Endothelial cell (in vitro differentiated cells): Measurements from ENCODE around the gene GUCA2B. TPM values are rescaled to one million over a fixed set of nuclear protein-coding genes. Genes with fewer than 3 reads are reported as not detected.

Source experiments
- DNase-seq: peaks from one replicate; pipeline ENCODE4 v3.0.0; 2021; ENCODE audit warnings: low spot score
- H3K27ac Mint-ChIP-seq: one replicate; pipeline ENCODE4 v1.8.0; 2021; ENCODE audit warnings: mixed read lengths, inconsistent platforms; ENCODE audit not compliant: unreplicated experiment
- H3K27me3 Mint-ChIP-seq: one replicate; pipeline ENCODE4 v1.8.0; 2021; ENCODE audit warnings: mild to moderate bottlenecking, moderate library complexity, mixed read lengths, inconsistent platforms; ENCODE audit not compliant: unreplicated experiment
- H3K36me3 Mint-ChIP-seq: one replicate; pipeline ENCODE4 v1.8.0; 2021; ENCODE audit warnings: mild to moderate bottlenecking, low read depth, mixed read lengths, inconsistent platforms; ENCODE audit not compliant: unreplicated experiment
- H3K4me1 Mint-ChIP-seq: one replicate; pipeline ENCODE4 v1.8.0; 2021; ENCODE audit warnings: mild to moderate bottlenecking, mixed read lengths, inconsistent platforms; ENCODE audit not compliant: unreplicated experiment
- H3K4me3 Mint-ChIP-seq: one replicate; pipeline ENCODE4 v1.8.0; 2021; ENCODE audit warnings: mild to moderate bottlenecking, mixed read lengths, inconsistent platforms; ENCODE audit not compliant: unreplicated experiment
- H3K9me3 Mint-ChIP-seq: one replicate; pipeline ENCODE4 v1.8.0; 2021; ENCODE audit warnings: mixed read lengths, inconsistent platforms; ENCODE audit not compliant: unreplicated experiment
- total RNA-seq: library from RNA; stranded (reverse); fragmentation: NEBNext Ultra II Directional; extraction: Animal tissue kit (Norgen Biotek cat#: 25700); gene quantifications from one replicate; pipeline ENCODE4 v1.2.1, GENCODE V29; 2021; ENCODE audit not compliant: unreplicated experiment
- TF ChIP-seq, protein P1 (sequence below): fragments of 200-600 bp; sonication (generic); IDR thresholded peaks from one replicate; pipeline ENCODE4 v1.5.0; 2021; ENCODE audit warnings: antibody characterized with exemption; ENCODE audit not compliant: unreplicated experiment

Gene GUCA2B
- total RNA-seq, 1 donor from 2014 or later = not detected

DNA sequence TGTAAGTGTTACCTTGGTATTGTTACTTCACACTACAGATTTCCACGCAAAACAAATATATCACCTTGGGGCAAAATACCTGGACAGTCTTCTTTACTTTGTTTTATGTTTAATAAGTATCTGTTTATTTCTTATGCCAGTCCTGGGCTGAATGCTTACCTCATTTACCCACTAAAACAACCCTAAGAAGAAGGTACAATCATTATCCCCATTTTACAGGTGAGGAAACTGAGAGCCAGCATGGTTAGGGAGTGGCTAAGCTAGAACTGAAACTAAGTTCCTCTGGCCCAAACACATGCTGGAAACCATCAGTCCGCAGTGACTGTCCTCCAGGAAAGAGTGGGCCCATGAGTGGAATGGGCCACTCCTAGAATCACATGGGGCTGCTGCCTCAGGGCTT, 13.0 kb upstream of the GUCA2B start:
- peaks cover 4% of the 10 kb centered on the region for H3K36me3 Mint-ChIP-seq
- no peak overlapping the region for H3K27ac Mint-ChIP-seq
- H3K4me1 Mint-ChIP-seq = peaks cover 8% of the 10 kb centered on the region
- TF ChIP-seq, protein P1, sequence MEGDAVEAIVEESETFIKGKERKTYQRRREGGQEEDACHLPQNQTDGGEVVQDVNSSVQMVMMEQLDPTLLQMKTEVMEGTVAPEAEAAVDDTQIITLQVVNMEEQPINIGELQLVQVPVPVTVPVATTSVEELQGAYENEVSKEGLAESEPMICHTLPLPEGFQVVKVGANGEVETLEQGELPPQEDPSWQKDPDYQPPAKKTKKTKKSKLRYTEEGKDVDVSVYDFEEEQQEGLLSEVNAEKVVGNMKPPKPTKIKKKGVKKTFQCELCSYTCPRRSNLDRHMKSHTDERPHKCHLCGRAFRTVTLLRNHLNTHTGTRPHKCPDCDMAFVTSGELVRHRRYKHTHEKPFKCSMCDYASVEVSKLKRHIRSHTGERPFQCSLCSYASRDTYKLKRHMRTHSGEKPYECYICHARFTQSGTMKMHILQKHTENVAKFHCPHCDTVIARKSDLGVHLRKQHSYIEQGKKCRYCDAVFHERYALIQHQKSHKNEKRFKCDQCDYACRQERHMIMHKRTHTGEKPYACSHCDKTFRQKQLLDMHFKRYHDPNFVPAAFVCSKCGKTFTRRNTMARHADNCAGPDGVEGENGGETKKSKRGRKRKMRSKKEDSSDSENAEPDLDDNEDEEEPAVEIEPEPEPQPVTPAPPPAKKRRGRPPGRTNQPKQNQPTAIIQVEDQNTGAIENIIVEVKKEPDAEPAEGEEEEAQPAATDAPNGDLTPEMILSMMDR = no peak
- H3K4me3 Mint-ChIP-seq = no peak overlapping the region
- no peaks in the 10 kb centered on the region for H3K9me3 Mint-ChIP-seq
- no peak for DNase-seq
- peaks cover 5% of the 10 kb centered on the region for H3K27me3 Mint-ChIP-seq

DNA sequence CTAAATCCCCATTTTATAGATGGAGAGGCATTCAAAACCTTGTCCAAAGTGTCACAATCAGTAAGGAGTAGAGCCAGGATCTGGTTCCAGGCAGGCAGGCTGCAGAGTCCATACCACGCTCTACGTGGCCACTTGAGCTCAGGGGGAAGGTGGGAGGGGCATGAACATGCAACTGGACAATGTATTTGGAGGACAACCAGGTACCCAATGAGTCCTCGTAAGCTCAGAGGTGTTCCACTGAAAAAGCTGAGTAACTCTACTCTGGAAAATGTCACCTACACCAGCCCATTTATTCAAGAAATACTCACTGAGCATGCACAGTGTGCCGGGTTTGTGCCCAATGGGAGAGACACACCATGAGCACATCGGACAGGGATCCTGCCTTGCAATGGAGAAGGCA, 11.2 kb upstream of the GUCA2B start:
- no peaks in the 10 kb centered on the region for H3K9me3 Mint-ChIP-seq
- H3K27ac Mint-ChIP-seq = no peak overlapping the region
- TF ChIP-seq, protein P1 = no peak
- H3K4me3 Mint-ChIP-seq = no peak overlapping the region
- peaks cover 5% of the 10 kb centered on the region for H3K27me3 Mint-ChIP-seq
- DNase-seq = no peak
- H3K4me1 Mint-ChIP-seq = peaks cover 8% of the 10 kb centered on the region
- H3K36me3 Mint-ChIP-seq = peaks cover 4% of the 10 kb centered on the region

DNA sequence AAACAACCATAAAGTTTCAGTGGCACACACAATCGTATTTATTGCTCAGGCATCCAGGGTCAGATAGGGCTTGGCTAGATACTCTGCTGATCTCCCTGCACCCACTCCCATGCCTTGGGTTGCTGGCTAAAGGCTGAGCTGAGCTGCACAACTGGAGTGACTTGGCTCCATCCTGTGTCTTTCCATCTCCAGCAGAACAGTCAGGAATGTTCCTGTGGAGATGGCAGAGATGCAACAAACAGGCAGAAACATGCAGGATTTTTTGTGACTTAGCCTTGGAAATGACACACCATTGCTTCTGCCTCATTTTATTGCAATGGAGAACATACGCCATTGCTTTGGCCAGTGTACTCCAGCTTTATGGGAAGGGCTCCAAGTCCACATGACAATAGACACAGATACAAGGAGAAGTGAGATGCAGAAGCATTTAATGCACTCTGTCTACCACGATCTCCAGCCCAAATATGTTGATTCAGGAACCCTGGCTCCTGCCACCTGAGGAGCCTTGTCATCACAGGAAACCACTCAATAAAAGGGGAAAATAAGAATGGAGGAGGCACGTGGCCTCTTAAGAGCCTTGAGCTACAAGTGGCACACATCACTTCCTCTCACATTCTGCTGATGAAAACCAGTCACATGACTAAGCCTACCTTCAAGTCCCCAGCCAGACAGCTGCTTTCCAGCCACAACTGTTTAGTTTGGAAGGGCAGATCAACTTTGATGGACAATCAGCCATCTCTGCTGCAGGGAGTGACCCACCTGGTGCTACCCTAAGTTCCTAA, 10.1 kb upstream of the GUCA2B start:
- no peak overlapping the region for H3K4me3 Mint-ChIP-seq
- H3K27ac Mint-ChIP-seq = no peak overlapping the region
- DNase-seq = no peak
- peaks cover 5% of the 10 kb centered on the region for H3K27me3 Mint-ChIP-seq
- no peaks in the 10 kb centered on the region for H3K9me3 Mint-ChIP-seq
- TF ChIP-seq, protein P1 = no peak
- peaks cover 4% of the 10 kb centered on the region for H3K36me3 Mint-ChIP-seq
- peaks cover 8% of the 10 kb centered on the region for H3K4me1 Mint-ChIP-seq

DNA sequence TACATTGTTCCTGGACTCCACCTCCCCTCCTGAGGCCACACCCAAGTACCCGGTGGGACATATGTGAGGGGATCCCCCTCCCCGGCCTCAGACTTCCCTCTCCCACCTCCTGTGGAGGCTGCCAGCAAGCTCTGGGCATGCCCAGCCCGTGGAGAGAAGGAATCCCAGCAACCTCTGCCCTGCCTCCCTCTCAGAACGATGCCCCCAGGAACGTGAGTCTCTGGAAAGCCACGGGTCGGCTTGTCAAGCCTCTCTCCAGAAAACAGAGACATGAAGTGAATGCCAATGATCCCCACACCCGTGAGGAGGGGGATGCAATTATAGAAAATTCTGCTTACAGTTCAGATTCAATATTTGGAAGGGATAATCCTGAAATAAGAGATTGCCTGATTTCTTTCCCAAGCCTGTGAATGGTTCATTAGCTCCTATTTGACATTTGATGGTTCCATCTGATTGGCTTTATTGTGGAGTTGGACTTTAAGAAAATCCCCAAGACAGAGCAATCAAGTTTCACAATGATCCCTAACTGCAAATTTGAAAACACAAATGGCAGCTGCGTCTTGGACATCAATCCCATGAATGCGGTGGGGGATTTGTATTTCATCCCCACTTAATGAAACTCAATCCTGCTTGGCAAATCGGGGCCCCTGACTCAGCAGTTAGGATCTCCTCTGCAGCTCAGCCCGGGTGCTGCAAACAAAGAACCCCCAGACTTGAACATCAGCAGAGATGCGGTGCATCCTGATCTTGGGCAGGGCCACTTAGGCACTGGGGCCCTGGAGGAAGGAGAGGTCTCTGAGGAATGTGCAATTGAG, 9.1 kb upstream of the GUCA2B start:
- no peak overlapping the region for H3K4me3 Mint-ChIP-seq
- peaks cover 8% of the 10 kb centered on the region for H3K4me1 Mint-ChIP-seq
- no peak for DNase-seq
- no peaks in the 10 kb centered on the region for H3K9me3 Mint-ChIP-seq
- TF ChIP-seq, protein P1 = no peak
- H3K36me3 Mint-ChIP-seq = peaks cover 4% of the 10 kb centered on the region
- peaks cover 5% of the 10 kb centered on the region for H3K27me3 Mint-ChIP-seq
- no peak overlapping the region for H3K27ac Mint-ChIP-seq
